ENCODE results near the gene TTC9.

The TTC9 gene

GRCh38 chr14:70658899-70659298 is 17.2 kb downstream of the TTC9 start:
- DNase-seq = no peak
- TF ChIP-seq, protein P1, sequence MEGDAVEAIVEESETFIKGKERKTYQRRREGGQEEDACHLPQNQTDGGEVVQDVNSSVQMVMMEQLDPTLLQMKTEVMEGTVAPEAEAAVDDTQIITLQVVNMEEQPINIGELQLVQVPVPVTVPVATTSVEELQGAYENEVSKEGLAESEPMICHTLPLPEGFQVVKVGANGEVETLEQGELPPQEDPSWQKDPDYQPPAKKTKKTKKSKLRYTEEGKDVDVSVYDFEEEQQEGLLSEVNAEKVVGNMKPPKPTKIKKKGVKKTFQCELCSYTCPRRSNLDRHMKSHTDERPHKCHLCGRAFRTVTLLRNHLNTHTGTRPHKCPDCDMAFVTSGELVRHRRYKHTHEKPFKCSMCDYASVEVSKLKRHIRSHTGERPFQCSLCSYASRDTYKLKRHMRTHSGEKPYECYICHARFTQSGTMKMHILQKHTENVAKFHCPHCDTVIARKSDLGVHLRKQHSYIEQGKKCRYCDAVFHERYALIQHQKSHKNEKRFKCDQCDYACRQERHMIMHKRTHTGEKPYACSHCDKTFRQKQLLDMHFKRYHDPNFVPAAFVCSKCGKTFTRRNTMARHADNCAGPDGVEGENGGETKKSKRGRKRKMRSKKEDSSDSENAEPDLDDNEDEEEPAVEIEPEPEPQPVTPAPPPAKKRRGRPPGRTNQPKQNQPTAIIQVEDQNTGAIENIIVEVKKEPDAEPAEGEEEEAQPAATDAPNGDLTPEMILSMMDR (IDR thresholded peaks at IDR 0.05; ENCODE audit: low read depth, low read length) = no peak
- Histone ChIP-seq H3K4me1 (no peaks in the 10 kb centered on the region), H3K36me3 (no peaks in the 10 kb centered on the region), H3K27me3 (peaks cover 3% of the 10 kb centered on the region), H3K4me3 (ENCODE audit: low read depth, low read length) (no peak overlapping the region), H3K9me3 (no peaks in the 10 kb centered on the region)

- Histone ChIP-seq H3K4me1 (no peaks in the 10 kb centered on the region), H3K36me3 (no peaks in the 10 kb centered on the region), H3K4me3 (ENCODE audit: low read depth, low read length) (no peak overlapping the region), H3K27me3 (peaks cover 3% of the 10 kb centered on the region), H3K9me3 (no peaks in the 10 kb centered on the region)
- TF ChIP-seq, protein P1 (IDR thresholded peaks at IDR 0.05; ENCODE audit: low read depth, low read length) = no peak
- DNase-seq = no peak
Observed at GRCh38 chr14:70660967-70661893, 19.5 kb downstream of the TTC9 start.

DNA sequence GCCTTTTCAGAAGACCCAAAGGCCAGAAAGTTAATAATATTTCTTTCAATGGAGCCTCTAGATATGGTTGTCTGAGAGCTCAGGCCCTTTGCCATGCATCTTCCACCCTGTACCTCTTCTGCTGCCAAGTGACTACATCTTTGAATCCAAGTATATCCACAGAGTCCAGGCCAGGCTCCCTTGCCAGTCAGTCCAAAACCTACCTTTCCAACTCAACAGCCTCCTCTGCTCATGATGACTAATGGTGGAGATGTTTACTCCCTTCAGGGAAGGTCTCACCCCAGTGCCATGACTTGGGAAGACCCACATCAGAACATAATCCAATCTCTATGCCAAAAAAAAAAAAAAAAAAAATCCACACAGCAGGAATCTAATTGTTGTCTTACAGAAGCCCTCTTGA is 20.4 kb downstream of the TTC9 start:
- Histone ChIP-seq H3K27me3 (peaks cover 3% of the 10 kb centered on the region; the same call in 1 of the 2 replicates), H3K4me1 (no peaks in the 10 kb centered on the region), H3K9me3 (no peaks in the 10 kb centered on the region), H3K4me3 (ENCODE audit: low read depth, low read length) (no peak overlapping the region), H3K36me3 (no peaks in the 10 kb centered on the region)
- TF ChIP-seq, protein P1 (IDR thresholded peaks at IDR 0.05; ENCODE audit: low read depth, low read length) = no peak
- DNase-seq = no peak

DNA sequence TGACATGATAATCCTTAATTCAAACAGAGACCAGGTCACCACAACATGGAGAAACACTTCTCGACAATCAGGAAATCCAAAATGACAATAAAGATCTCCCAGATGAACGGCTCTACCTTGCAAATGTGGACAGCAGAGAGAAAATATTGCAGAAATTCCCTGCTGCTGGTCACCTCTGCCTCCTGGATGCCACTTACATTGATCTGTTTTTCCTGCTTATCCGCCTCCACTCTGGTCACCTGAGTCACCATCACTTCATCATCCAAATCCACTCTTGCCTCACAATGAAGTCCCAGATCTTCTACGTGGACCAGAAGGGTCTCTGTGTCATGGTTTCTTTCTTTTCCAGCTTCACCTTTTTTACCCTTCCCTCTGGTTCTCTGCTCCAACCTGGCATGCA is 21.1 kb downstream of the TTC9 start:
- Histone ChIP-seq H3K4me3 (ENCODE audit: low read depth, low read length) (no peak overlapping the region), H3K36me3 (no peaks in the 10 kb centered on the region), H3K4me1 (no peaks in the 10 kb centered on the region), H3K27me3 (no peaks in the 10 kb centered on the region; the same call in 1 of the 2 replicates), H3K9me3 (no peaks in the 10 kb centered on the region)
- DNase-seq = no peak
- TF ChIP-seq, protein P1 (IDR thresholded peaks at IDR 0.05; ENCODE audit: low read depth, low read length) = no peak

DNA sequence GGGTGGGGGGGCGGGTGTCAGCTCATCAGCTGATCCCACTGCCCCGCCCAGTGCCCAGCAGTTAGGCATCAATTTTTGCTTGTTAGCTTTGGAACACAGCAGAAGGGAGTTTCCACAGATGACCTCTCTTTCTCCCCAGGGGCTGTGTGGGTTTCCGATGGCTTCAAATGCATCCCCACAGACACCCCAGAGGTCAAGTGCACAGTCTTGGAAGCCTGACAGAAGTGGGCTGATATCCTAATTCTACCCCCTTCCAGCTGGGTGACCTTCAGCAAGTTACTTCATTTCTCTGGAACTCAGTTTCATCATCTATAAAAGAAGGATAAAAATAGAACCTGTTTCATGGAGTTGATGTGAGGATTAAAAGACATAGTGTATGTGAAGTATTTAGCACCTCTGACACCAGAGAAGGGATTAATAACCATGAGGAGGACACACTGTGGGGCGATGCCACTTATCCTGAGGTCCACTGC is 22.0 kb downstream of the TTC9 start:
- DNase-seq = no peak
- H3K36me3 ChIP-seq = no peaks in the 10 kb centered on the region
- H3K27me3 ChIP-seq = no peaks in the 10 kb centered on the region; the same call in 1 of the 2 replicates
- no peak overlapping the region for H3K4me3 ChIP-seq (ENCODE audit: low read depth, low read length)
- TF ChIP-seq, protein P1 (IDR thresholded peaks at IDR 0.05; ENCODE audit: low read depth, low read length) = no peak
- no peaks in the 10 kb centered on the region for H3K4me1 ChIP-seq
- H3K9me3 ChIP-seq = no peaks in the 10 kb centered on the region
